NT2/D1 (cell line): ENCODE data around the gene SNAPC2.

Source experiments
- SUZ12 ChIP-seq: IDR thresholded peaks from 2 replicates; pipeline ENCODE4 v1.6.1; 2011; ENCODE audit not compliant: insufficient read length, insufficient read depth; ENCODE audit errors: extremely low read depth
- YY1 ChIP-seq: IDR thresholded peaks from 2 replicates; pipeline ENCODE4 v1.6.1; 2011; ENCODE audit not compliant: insufficient read length, insufficient read depth

- no peak for TF ChIP-seq YY1
- no peak for TF ChIP-seq SUZ12
These were observed 5.2 kb downstream of the SNAPC2 start for GRCh38 chr19:7925171-7925851.
